GM21447 (cell line): ENCODE results near the gene PPP2R5C.

ENCODE experiments used
- ATAC-seq: cut with Tn5 transposase; IDR thresholded peaks from one replicate; pipeline ENCODE4 v1.9.1; 2021; ENCODE audit not compliant: unreplicated experiment

The PPP2R5C gene

GRCh38 chr14:101882141-101882935, 120.8 kb downstream of the PPP2R5C start:
- no peak for ATAC-seq

DNA sequence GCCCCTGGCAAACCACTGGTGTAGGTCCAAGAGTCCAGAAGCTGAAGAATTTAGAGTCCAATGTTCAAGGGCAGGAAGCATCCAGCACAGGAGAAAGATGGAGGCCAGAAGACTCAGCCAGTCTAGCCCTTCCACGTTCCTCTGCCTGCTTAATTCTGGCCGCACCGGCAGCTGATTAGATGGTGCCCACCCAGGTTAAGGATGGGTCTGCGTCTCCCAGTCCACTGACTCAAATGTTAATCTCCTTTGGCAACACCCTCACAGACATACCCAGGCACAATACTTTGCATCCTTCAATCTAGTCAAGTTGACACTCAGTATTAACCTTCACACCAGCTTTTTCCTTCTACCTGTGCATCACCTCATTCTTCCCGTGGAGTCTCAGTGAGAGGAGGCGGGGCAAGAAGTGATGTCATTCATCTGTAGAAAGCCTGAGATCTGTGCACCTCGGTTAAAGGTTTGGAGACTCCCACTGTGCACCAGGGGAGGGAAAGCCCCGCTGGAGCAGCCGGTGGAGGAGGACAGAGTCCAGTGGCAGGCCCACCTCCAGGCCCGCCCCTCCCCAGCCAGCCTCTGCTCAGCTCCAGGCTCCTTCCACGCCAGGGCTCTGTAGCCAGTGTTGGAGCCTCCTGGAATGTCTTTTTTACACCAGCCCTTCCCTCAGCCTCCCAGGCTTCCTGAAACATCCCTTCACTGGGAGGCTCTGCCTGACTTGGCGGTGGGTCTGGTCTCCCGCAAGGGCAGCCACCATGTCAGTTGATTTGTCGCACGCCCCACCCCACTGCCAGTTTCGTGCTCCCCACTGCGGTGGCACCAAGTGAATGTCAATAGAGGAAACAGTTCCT, 122.8 kb downstream of the PPP2R5C start:
- ATAC-seq = no peak

DNA sequence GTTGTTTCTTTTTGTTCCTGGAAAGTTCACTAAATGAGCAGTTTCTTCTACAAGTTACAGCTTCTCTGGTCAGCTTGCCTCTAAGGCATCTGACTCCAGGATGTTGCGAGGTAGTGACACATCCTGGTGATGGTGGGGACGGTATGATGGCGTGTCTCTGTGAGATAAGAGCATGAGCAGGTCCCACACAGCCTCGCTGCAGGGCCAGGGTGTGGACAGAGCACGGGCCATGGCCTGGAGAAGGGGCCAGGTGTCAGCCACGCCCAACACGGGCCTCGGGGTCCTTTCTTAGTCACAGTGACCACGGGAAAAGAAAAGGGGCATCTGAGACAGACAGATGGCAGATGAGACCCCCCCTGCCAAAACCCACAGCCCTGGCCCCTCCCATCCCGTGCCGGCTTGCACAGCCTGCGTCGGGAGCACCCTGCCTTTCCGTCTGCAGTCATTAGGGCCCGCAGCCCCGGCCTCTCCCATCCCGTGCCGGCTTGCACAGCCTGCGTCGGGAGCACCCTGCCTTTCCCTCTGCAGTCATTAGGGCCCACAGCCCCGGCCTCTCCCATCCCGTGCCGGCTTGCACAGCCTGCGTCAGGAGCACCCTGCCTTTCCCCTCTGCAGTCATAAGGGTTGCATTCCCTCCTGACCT, 123.5 kb downstream of the PPP2R5C start:
- no peak for ATAC-seq

DNA sequence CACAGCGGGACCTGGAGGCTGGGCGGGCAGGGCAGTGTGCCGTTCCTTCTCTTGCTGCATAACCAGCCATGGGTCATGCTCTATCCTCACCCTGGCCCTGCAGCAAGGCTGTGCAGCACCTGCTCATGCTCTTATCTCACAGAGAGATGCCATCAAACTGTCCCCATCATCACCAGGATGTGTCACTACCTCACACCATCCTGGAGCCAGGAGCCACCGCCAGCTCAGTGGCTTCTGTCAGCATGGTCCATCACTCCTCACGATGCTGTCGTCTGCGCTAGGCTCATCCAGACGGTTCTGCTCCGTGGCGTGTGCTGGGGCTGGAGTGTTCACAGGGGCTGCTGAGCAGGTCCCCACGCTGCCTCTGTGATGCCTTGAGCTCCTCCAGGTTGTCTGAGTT, 125.7 kb downstream of the PPP2R5C start:
- ATAC-seq = no peak

GRCh38 chr14:101888182-101888581, 126.7 kb downstream of the PPP2R5C start:
- no peak for ATAC-seq

DNA sequence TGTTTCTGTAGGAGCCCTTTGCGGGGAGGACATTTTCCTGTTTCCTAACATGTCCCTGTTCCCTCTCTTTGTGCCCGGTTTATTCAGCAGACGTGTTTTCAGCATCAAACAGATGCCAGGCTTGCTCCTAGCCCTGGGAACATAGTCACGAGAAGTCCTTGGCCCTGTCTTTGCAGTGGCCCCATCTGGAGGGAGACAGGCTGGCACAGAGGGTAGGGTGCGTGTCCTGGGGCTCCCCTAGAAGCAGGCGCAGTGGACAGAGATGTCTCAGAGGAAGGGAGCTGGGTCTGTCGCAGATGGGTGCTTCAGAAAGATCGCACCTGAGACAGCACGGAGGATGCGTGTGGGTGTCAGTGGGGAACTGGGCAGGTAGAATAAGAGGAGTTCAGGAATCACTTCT, 127.9 kb downstream of the PPP2R5C start:
- ATAC-seq = no peak

GRCh38 chr14:101889898-101890297, 128.4 kb downstream of the PPP2R5C start:
- no peak for ATAC-seq

DNA sequence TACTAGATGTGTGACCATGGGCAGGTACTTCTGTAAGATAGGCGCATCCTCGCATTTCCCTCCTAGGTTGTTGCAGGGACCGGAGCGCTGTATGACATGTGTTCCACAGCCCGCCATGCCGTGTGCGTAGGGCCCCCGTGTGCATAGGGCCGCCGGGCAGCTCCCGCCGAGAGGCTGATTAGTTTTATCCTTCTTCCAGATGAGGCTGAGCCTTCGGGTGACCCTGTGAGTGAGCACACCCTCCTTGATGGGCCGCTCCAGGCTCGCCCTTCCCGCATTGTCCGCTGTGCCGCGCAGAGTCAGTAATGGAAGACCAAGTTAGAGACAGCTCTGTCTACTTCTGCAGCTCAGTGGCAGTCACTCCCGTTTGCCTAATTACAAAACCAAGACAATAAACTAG, 130.0 kb downstream of the PPP2R5C start:
- ATAC-seq = no peak

DNA sequence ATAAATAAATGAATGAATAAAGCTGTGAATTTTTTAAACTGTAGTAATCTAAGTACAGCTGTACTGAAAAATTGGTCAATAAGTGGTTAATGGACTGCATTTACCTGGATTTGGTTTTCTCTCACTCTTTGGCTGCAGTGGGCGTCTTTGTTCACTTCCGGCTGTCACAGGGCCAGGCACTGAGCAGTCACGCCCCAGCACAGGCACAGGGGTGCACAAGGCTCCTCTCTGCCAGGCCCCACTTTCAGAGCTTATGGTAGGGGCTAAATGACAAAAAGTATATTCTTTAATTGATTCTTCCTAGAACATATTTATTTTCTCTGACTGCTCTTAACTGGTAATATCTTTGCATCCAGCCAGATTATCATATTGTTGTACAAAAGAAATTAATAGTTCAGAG, 132.2 kb downstream of the PPP2R5C start:
- no peak for ATAC-seq

DNA sequence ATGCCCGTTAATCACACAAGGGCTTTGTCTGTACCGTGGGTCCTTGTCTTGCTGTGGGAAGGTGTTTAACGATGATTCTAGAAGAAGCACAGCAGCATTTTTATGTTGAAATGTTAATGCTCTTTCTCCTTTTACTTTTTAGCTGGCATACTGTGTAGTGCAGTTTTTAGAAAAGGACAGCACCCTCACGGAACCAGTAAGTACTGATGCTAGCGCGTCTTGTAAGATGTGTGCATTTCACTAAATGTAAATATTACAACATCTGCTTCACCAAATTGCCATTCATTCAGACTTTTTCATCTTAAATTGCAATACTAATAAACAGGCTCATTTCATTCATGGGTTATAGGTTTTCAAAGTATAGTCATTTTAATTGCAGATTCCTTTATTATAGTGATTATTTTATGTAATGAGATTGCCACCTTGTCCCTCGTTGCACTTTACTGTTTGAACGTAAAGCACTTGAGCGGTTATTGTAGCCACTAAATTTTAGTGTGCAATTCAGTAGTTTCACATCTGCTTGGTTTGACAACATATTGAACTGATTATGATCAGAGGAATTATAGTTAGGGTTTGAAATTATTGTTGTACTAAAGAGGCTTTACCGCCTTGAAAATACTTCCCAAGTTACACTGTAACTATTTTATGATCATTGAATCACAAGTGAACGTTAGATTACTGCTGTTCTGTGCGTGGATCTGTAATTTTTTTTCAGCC, 133.0 kb downstream of the PPP2R5C start:
- no peak for ATAC-seq

- no peak for ATAC-seq
Measured at GRCh38 chr14:101895256-101895655, 133.7 kb downstream of the PPP2R5C start.

- no peak for ATAC-seq
Measured at GRCh38 chr14:101897326-101897725, 135.8 kb downstream of the PPP2R5C start.

- ATAC-seq = no peak
Measured at GRCh38 chr14:101898416-101898815, 136.9 kb downstream of the PPP2R5C start.

GRCh38 chr14:101899263-101899662, 137.8 kb downstream of the PPP2R5C start:
- ATAC-seq = no peak

GRCh38 chr14:101900253-101900652, 138.7 kb downstream of the PPP2R5C start:
- no peak for ATAC-seq

GRCh38 chr14:101903111-101903561, 141.6 kb downstream of the PPP2R5C start:
- no peak for ATAC-seq

- ATAC-seq = no peak
Measured at GRCh38 chr14:101905614-101906013, 144.1 kb downstream of the PPP2R5C start.

DNA sequence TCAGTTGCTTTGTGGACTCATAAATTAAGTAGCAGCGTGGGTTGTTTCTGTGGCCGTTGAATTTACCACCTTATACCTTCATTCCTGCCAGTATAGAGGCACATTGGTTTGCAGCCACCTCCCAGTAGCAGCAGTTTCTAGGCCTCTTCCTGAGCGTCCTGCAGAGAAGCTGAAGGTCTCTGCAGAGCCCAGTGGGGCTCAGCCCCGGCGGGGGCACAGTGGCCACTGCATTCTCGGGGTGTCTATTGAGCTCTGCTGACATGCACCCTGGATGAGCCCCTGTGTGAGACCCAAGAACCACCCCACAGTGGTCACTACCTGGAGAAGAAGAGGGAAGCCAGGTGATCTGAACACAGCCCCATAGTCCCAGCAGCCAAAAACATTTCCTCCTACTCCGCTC, 145.1 kb downstream of the PPP2R5C start:
- ATAC-seq = no peak

DNA sequence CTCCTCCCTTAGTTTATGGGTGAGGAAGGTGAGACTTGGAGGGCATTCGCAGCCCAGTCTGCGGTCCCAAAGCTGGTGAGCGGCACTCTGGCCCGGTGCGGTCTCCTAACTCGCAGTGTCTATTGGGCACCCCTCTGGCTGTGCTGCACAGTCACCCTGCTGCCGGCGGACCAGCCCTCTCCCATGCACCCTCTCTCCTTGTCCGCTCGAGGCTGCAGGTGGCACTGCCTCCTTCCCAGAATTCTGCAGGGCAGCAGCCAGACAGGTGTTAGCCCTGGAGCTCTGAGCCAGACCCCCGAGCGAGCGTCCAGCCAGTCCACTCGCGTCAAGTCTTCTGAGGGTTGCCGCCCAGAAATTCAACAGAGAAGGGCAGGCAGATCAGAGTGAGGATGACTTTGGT, 146.1 kb downstream of the PPP2R5C start:
- no peak for ATAC-seq

DNA sequence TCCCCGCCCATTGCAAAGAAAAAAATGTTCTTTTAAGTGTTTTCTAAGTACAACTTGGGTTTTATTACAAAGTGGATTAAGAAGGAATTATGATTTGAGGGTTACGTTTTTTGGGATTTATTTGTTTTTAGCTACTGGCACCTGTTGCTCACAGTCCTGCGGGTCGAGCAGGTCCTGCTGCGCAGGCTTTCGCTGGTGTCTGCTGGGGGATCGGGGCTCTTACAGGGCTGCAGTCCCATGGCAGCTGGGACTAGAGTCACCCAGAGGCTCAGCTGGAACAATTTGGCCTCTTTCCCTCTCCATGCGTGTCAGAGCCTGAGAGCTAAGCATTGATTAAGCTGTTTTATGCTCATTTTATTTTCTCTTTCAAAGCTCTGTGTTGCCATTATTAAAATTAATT, 147.3 kb downstream of the PPP2R5C start:
- ATAC-seq = no peak
